Body of pancreas (tissue), 4 donors: ENCODE measurements around the gene GPRC5D. TPM values are rescaled to one million over a fixed set of nuclear protein-coding genes. Genes with fewer than 3 reads are reported as not detected.

ENCODE experiments used
- ATAC-seq: fragments of 150-250 bp; one replicate; pipeline ENCODE4 v1.9.1; 2016
- DNase-seq, 4 donors: peaks; one replicate each; pipeline ENCODE4 v3.0.0-alpha.2; 2019
- H3K27ac ChIP-seq, 4 donors: fragments of 200-600 bp; sonication (generic); 1 replicate in 3 of 4; 2 replicates in 1 of 4; pipeline versions ENCODE4 v1.5.1 to v1.6.1; 2016 to 2019; ENCODE audit warnings: mild to moderate bottlenecking in 1 of 4, mixed read lengths in 1 of 4, moderate library complexity in 1 of 4
- H3K27me3 ChIP-seq, 2 donors: fragments of 200-600 bp; sonication (generic); one replicate each; pipeline ENCODE4 v1.6.0; 2016; ENCODE audit warnings: mild to moderate bottlenecking in 1 of 2
- H3K36me3 ChIP-seq, 2 donors: fragments of 200-600 bp; sonication (generic); replicated peaks in 1 of 2; 2 replicates each; pipeline ENCODE4 v1.5.1; 2016; ENCODE audit warnings: low read depth in 2 of 2; ENCODE audit not compliant: insufficient read depth in 1 of 2
- H3K4me1 ChIP-seq: fragments of 200-600 bp; sonication (generic); one replicate; pipeline ENCODE4 v1.6.0; 2016
- H3K4me3 ChIP-seq, 2 donors: fragments of 200-600 bp; sonication (generic); 1 replicate in 1 of 2; 2 replicates in 1 of 2; pipeline ENCODE4 v1.5.1; 2016 to 2019
- H3K9me3 ChIP-seq, 3 donors: fragments of 200-600 bp; sonication (generic); 1 replicate in 2 of 3; 2 replicates in 1 of 3; pipeline ENCODE4 v1.5.1; 2016
- POLR2A ChIP-seq, 3 donors: fragments of 450-650 bp; IDR thresholded peaks; one replicate each; pipeline ENCODE4 v1.6.1; 2016; ENCODE audit warnings: antibody characterized with exemption in 3 of 3, mild to moderate bottlenecking in 2 of 3
- WGBS, 2 donors: methylation state at CpG; one replicate each; pipeline ENCODE4 v1.1.5; 2017; 5-methylcytosine and 5-hydroxymethylcytosine counted together
- intact Hi-C: fragments of 100-400 bp; cut with DNase I; formaldehyde crosslinking; loops from one replicate; pipeline ENCODE4 v1.15.1; 2023
- total RNA-seq, 2 donors: library from RNA; depleted of rRNA; stranded (reverse); fragments of >200 nt; gene quantifications; one replicate each; pipeline ENCODE4 v1.1.0, GENCODE V29; 2016
- TF ChIP-seq, protein P1 (sequence below), 7 experiments: fragments of 450-650 bp in 4 of 7; fragments of 200-600 bp in 3 of 7; sonication (generic) in 3 of 7; IDR thresholded peaks; one replicate each; pipeline ENCODE4 v1.5.1; 2016 to 2019; ENCODE audit warnings: antibody characterized with exemption in 7 of 7

Gene GPRC5D
- total RNA-seq, 2 donors from 2014 or later, result not detected

DNA sequence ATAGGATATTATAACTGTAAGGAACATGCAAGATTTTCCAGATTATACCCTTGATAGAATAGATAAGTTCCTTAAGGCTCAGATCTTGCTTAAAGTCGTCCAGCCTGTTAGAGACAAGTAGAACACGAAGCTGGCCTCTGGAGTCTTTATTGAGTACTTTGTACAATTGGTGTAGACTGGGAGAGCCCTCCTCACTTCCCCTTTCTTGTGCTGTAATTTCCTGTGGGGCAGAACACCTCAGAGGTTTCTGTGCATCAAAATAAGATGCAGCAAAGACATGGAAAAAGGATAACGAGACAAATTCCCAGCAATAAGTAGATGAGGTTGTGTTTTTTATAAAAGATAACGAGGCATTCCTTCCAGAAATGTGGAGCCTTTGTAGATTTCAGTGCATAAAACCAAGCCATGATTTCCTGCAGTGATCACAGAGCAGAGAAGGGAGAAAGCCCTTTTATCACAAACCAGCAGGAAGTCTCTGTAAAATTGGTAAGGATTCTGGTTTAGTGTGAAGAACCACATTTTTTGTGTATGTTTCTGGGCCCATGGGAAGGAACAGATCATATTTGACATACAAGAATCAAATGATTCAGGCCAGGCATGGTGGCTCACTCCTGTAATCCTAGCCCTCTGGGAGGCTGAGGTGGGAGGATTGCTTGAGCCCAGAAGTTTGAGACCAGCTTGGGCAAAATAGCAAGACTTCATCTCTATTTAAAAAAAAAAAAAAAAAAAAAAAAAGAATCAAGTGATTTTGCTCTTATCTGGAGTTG, 42.6 kb downstream of the GPRC5D start:
- TF ChIP-seq POLR2A (IDR thresholded peaks at IDR 0.05), result no peak
- TF ChIP-seq, protein P1, sequence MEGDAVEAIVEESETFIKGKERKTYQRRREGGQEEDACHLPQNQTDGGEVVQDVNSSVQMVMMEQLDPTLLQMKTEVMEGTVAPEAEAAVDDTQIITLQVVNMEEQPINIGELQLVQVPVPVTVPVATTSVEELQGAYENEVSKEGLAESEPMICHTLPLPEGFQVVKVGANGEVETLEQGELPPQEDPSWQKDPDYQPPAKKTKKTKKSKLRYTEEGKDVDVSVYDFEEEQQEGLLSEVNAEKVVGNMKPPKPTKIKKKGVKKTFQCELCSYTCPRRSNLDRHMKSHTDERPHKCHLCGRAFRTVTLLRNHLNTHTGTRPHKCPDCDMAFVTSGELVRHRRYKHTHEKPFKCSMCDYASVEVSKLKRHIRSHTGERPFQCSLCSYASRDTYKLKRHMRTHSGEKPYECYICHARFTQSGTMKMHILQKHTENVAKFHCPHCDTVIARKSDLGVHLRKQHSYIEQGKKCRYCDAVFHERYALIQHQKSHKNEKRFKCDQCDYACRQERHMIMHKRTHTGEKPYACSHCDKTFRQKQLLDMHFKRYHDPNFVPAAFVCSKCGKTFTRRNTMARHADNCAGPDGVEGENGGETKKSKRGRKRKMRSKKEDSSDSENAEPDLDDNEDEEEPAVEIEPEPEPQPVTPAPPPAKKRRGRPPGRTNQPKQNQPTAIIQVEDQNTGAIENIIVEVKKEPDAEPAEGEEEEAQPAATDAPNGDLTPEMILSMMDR (IDR thresholded peaks at IDR 0.05), result no peak
- no peak for ATAC-seq
- Histone ChIP-seq H3K27me3 (no peaks in the 10 kb centered on the region), H3K4me3 (no peak overlapping the region), H3K9me3 (no peaks in the 10 kb centered on the region), H3K27ac (no peak overlapping the region), H3K4me1 (peaks cover 6% of the 10 kb centered on the region), H3K36me3 (no peaks in the 10 kb centered on the region)
- DNase-seq, result no peak
- 56 to 61% methylated on average over 4 of the region's 4 CpGs for WGBS, 2 donors
- intact Hi-C loops, result no loop called here

- intact Hi-C loops, result no loop called here
- WGBS, 2 donors, result 83 to 92% methylated on average over 12 of the region's 12 CpGs
- DNase-seq (no peak), ATAC-seq (no peak)
- Histone ChIP-seq H3K27ac (no peak overlapping the region), H3K36me3 (no peaks in the 10 kb centered on the region), H3K4me1 (peaks cover 6% of the 10 kb centered on the region), H3K4me3 (no peak overlapping the region), H3K9me3 (no peaks in the 10 kb centered on the region), H3K27me3 (no peaks in the 10 kb centered on the region)
- TF ChIP-seq, protein P1 (IDR thresholded peaks at IDR 0.05), result no peak
- TF ChIP-seq POLR2A (IDR thresholded peaks at IDR 0.05), result no peak
These were observed 43.3 kb downstream of the GPRC5D start for GRCh38 chr12:12908711-12909110.

GRCh38 chr12:12908252-12908651, 43.7 kb downstream of the GPRC5D start:
- Histone ChIP-seq H3K27me3 (no peaks in the 10 kb centered on the region), H3K36me3 (no peaks in the 10 kb centered on the region), H3K4me1 (peaks cover 6% of the 10 kb centered on the region), H3K27ac (no peak overlapping the region), H3K4me3 (no peak overlapping the region), H3K9me3 (no peaks in the 10 kb centered on the region)
- TF ChIP-seq, protein P1 (IDR thresholded peaks at IDR 0.05), result no peak
- TF ChIP-seq POLR2A (IDR thresholded peaks at IDR 0.05), result no peak
- intact Hi-C loops, result no loop called here
- DNase-seq (no peak), ATAC-seq (no peak)
- WGBS, 2 donors, result 80 to 92% methylated on average over 13 to 14 of the region's 14 CpGs

DNA sequence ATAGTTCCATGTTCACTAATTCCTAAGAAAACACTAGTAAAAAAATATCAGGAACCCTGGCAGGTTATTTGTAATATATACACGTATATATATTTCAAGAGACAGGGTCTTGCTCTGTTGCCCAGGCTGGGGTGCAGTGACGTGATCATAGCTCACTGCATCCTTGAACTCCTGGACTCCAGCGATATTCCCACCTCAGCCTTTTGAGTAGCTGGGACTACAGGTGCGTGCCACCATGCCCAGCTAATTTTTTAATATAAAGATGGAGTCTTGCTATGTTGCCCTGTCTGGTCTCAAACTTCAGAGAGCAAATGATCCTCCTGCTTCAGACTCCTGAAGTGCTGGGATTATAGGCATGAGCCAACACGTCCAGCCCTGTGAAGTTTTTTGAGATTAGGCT, 44.4 kb downstream of the GPRC5D start:
- peaks cover 6% of the 10 kb centered on the region for H3K4me1 ChIP-seq
- TF ChIP-seq, protein P1 (IDR thresholded peaks at IDR 0.05), result no peak
- no peak for TF ChIP-seq POLR2A (IDR thresholded peaks at IDR 0.05)
- 81 to 89% methylated on average over 4 to 5 of the region's 5 CpGs for WGBS, 2 donors
- no peaks in the 10 kb centered on the region for H3K36me3 ChIP-seq
- intact Hi-C loops, result no loop called here
- H3K4me3 ChIP-seq, result no peak overlapping the region
- H3K9me3 ChIP-seq, result no peaks in the 10 kb centered on the region
- no peaks in the 10 kb centered on the region for H3K27me3 ChIP-seq
- H3K27ac ChIP-seq, result no peak overlapping the region
- ATAC-seq (no peak), DNase-seq (no peak)
